KOPT-K1 (cell line): ENCODE results near the gene CMC2.

ENCODE experiments used
- H3K27ac ChIP-seq: fragments of 200-600 bp; sonication (generic); 2 replicates; pipeline ENCODE4 v1.5.1; 2016; ENCODE audit warnings: antibody characterized with exemption, mild to moderate bottlenecking, low read depth, low read length; ENCODE audit not compliant: poor library complexity, severe bottlenecking
- H3K36me3 ChIP-seq: fragments of 200-600 bp; sonication (generic); 2 replicates; pipeline ENCODE4 v1.5.1; 2017; ENCODE audit warnings: antibody characterized with exemption, mild to moderate bottlenecking, low read length, moderate library complexity; ENCODE audit not compliant: insufficient read depth
- H3K9me3 ChIP-seq: fragments of 200-600 bp; sonication (generic); 2 replicates; pipeline ENCODE4 v1.5.1; 2017; ENCODE audit warnings: antibody characterized with exemption, low read length, mild to moderate bottlenecking; ENCODE audit not compliant: insufficient read depth, poor library complexity, severe bottlenecking

Gene CMC2

DNA sequence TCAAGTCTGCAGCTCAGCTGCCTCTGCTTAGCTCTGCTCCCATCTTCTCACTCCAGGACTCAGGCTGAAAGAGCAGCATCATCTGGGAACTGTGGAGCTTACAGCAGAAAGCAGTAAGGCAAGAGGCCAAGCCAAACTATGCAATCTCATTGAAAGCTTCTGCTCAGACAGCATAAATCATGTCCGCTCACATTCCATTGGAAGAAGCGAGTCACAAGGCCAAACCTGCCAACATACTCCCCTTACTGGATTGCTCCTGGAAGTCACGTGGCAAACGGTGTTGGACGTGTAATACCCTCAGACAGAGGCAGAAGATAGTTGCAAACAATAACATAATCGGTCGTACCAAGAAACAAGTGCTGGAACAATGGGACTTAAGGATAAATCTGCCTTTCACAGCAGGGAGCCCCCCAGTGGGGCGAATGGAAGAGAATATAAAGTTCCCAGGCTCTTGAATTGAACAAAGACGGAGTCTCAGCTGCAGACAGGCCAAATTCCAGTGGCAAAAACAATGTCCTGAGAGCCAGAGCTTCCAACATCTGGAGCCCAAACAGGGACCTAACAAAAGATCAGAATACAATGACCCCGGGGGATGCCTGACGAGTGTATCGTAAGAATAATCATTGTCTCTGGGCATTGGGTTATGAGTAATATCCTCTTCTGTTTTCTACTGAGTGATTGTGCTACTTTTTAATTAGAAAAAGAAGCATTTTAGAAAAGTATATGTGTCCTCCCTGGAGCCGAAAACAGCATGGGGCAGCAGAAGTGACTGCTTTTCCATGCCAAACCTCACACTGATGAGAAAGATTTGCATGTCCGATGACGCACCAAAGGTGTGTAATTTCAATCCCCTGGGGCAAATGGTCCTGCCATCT lies 68.4 kb downstream of the CMC2 start:
- Histone ChIP-seq H3K9me3 (no peaks in the 10 kb centered on the region), H3K36me3 (no peaks in the 10 kb centered on the region), H3K27ac (no peak overlapping the region)

GRCh38 chr16:80936410-80936809 lies 70.3 kb downstream of the CMC2 start:
- Histone ChIP-seq H3K36me3 (no peaks in the 10 kb centered on the region), H3K27ac (no peak overlapping the region)

DNA sequence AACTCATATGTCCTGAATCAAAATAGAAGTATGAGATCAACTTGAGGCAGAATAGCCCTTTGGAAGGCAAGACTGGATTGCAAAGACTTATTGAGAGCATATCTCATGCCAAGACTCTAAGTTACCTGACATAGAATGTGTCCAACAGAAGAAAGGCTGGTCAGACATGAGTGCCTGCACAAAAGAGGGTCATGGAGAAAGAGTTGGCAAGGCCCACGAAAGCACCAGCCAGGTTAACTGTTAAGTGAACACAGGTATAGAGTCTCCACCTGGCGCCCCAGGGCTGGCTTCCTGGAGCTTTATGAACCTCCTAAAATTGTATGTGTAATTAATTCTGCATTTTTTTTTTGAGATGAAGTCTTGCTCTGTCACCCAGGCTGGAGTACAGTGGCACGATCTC lies 71.0 kb downstream of the CMC2 start:
- H3K9me3 ChIP-seq, result no peaks in the 10 kb centered on the region
- H3K36me3 ChIP-seq, result no peaks in the 10 kb centered on the region
- H3K27ac ChIP-seq, result no peak overlapping the region

More at GRCh38 chr16:80936410-80936809, 70.3 kb downstream of the CMC2 start:
- H3K9me3 ChIP-seq, result no peaks in the 10 kb centered on the region

GRCh38 chr16:80932708-80933095 lies 74.0 kb downstream of the CMC2 start:
- Histone ChIP-seq H3K36me3 (no peaks in the 10 kb centered on the region), H3K27ac (no peak overlapping the region), H3K9me3 (peaks cover 13% of the 10 kb centered on the region)

GRCh38 chr16:80931801-80932707 lies 74.6 kb downstream of the CMC2 start:
- Histone ChIP-seq H3K27ac (no peak overlapping the region), H3K9me3 (peaks cover 19% of the 10 kb centered on the region)

GRCh38 chr16:80924372-80924978 lies 82.2 kb downstream of the CMC2 start:
- Histone ChIP-seq H3K9me3 (peaks cover 19% of the 10 kb centered on the region), H3K27ac (no peak overlapping the region), H3K36me3 (no peaks in the 10 kb centered on the region)

More at GRCh38 chr16:80931801-80932707, 74.6 kb downstream of the CMC2 start:
- H3K36me3 ChIP-seq, result no peaks in the 10 kb centered on the region

DNA sequence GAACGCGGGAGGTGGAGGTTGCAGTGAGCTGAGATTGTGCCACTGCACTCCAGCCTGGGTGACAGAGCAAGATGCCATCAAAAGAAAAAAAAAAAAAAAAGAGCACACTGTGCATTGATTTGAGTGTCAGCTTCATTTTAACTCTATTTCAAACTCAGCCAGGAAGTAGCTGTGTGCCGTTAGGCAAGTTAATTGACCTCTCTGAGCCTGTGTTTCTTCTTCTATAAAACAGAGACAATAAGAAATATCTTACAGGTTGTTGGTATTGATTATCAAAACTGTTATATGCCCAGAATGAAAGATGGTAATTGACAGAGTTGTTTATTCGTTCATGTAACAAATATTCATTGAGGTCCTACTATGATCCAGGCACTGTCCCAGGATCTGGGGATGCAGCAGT lies 83.3 kb downstream of the CMC2 start:
- no peak overlapping the region for H3K27ac ChIP-seq
- peaks cover 12% of the 10 kb centered on the region for H3K9me3 ChIP-seq
- no peaks in the 10 kb centered on the region for H3K36me3 ChIP-seq
